ENCODE measurements around the gene PRR7. TPM values are rescaled to one million over a fixed set of nuclear protein-coding genes. Genes with fewer than 3 reads are reported as not detected.
"Not testable (repeated sequence)": the region's sequence is repeated elsewhere in the genome, so short reads cannot be mapped to it uniquely, and the experiment has no call there.

The PRR7 gene
- total RNA-seq, 2 donors from 2014 or later, result 0.90 to 1.1 TPM

DNA sequence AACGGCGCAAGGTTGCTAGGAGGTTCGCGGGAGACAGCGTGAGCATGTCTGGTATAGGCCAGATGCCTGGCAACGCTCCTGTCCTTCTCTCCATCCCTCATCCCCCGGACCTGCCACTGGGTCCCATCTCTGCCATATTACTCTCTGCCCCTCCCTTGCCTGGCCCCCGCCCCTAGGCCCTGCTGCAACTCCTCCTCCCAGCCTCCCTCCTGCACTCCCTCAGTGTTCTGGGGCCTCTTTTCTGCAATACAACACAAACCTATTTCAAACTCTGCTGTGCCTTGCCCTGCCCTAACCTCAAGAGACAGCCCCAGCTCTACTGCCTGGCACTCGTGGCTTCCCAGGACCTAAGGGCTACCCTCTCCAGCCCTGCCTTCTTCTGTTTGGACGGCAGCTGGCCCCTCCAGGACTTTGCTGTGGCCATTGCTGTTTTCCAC lies 35.8 kb downstream of the PRR7 start:
- TF ChIP-seq, protein P1, sequence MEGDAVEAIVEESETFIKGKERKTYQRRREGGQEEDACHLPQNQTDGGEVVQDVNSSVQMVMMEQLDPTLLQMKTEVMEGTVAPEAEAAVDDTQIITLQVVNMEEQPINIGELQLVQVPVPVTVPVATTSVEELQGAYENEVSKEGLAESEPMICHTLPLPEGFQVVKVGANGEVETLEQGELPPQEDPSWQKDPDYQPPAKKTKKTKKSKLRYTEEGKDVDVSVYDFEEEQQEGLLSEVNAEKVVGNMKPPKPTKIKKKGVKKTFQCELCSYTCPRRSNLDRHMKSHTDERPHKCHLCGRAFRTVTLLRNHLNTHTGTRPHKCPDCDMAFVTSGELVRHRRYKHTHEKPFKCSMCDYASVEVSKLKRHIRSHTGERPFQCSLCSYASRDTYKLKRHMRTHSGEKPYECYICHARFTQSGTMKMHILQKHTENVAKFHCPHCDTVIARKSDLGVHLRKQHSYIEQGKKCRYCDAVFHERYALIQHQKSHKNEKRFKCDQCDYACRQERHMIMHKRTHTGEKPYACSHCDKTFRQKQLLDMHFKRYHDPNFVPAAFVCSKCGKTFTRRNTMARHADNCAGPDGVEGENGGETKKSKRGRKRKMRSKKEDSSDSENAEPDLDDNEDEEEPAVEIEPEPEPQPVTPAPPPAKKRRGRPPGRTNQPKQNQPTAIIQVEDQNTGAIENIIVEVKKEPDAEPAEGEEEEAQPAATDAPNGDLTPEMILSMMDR (IDR thresholded peaks at IDR 0.05), result no peak

DNA sequence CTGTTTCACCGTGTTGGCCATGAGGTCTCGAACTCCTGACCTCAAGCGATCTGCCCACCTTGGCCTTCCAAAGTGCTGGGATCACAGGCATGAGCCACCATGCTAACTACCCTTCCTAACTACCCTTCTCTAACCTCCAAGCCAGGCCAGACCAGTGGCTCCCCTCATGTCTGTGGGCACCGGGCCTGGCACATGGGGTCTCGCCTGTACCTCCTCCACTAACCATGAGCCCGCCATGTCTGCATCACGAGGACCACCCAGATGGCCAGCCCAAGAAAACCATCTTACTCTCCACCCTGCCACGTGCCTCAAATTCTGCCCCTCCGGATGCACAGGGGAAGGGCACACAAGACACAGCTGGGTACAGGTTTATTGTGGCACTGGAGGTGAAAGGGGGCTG lies 36.4 kb downstream of the PRR7 start:
- Histone ChIP-seq H3K27ac (no peak overlapping the region), H3K9me3 (no peaks in the 10 kb centered on the region), H3K4me3 (no peak overlapping the region), H3K36me3 (peaks cover 34% of the 10 kb centered on the region), H3K27me3 (no peaks in the 10 kb centered on the region), H3K4me1 (peaks cover 0 to 32% of the 10 kb centered on the region in 2 donors)
- DNase-seq (ENCODE audit: low spot score), result no peak
- TF ChIP-seq, protein P1 (IDR thresholded peaks at IDR 0.05), result no peak

More for the DNA sequence above, 35.8 kb downstream of the PRR7 start:
- Histone ChIP-seq H3K9me3 (no peaks in the 10 kb centered on the region), H3K27me3 (no peaks in the 10 kb centered on the region), H3K36me3 (peaks cover 27% of the 10 kb centered on the region), H3K4me1 (peaks cover 0 to 36% of the 10 kb centered on the region in 2 donors), H3K27ac (no peak overlapping the region), H3K4me3 (no peak overlapping the region)
- no peak for DNase-seq (ENCODE audit: low spot score)

DNA sequence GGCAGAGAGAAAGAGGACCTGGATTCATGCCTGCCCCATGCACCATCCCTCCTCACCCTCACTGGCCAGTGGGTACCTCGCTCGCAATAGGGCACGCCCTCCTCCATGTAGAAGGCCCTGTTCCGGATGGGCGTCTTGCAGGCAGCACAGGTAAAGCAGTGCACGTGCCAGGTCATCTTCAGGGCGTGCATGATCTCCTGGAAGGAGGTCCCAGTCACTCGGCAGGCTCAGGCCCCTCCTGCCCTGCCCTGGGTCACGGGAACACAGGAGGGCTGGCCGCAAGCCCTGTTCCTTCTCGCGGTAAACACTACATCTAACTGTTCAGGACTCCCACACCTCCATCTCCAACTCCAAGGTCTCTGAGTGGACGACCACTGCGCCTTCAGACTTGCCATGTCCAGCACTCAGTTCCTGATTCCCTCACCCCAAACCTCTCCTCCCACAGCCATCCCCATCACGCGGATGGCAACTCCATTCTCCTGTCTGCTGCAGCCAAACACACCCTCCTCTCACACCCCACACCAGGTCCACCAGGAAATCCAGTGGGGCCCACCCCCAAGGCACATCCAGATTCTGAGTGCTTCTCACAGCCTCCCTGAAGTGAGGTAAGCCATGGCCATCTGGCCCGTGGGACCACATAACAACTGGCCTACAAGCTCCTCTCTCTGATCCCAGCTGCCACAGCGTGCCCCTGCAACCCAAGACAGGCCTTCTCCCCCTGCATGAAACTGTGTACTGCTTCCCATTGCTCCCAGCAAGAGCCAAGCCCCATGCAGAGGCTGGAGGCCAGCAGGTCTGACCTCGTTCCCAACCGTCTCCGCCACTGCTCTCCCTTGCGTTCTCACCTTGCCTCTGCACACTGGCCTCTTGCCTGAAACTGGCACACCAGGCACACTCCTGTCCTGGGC lies 37.6 kb downstream of the PRR7 start:
- Histone ChIP-seq H3K4me1 (peaks cover 0 to 19% of the 10 kb centered on the region in 2 donors), H3K36me3 (peaks cover 46% of the 10 kb centered on the region), H3K27me3 (no peaks in the 10 kb centered on the region), H3K4me3 (no peak overlapping the region), H3K9me3 (no peaks in the 10 kb centered on the region), H3K27ac (no peak overlapping the region)
- TF ChIP-seq, protein P1 (IDR thresholded peaks at IDR 0.05), result no peak
- no peak for DNase-seq (ENCODE audit: low spot score)

DNA sequence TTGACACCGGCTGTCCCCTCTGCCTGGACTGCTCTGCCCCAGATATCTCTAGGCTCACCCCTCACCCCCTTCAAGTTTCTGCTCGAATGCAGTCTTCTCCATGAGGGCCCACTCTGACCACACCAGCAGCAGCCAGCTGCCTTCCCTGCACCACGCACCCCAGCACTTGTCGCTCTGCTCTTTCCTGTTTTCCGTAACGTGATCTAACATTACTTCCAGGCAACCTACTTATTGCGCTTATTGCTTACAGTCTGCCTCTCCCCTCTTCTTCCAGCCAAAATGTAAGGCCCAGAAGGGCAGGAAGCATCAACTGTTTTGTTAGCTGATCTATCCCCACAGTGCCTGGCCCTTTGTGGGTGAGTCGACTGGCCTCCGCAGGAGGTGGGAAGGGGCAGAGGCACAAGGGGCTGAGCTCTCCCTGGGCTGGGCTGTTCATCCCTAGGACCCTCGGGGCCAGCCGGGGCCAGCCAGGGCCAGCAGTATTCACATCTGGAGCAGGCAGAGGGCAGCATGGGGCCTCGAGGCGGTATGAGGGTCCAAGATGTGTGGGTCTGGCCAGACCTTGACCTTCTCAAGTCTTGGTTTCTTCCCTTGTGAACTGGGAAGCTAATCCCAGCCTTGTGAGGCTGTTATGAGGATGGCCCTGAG lies 38.4 kb downstream of the PRR7 start:
- TF ChIP-seq, protein P1 (IDR thresholded peaks at IDR 0.05), result no peak
- H3K4me3 ChIP-seq, result no peak overlapping the region
- no peak for DNase-seq (ENCODE audit: low spot score)
- no peak overlapping the region for H3K27ac ChIP-seq
- H3K36me3 ChIP-seq, result peaks cover 54% of the 10 kb centered on the region
- H3K9me3 ChIP-seq, result no peaks in the 10 kb centered on the region
- no peaks in the 10 kb centered on the region for H3K27me3 ChIP-seq
- H3K4me1 ChIP-seq, result peaks cover 0 to 12% of the 10 kb centered on the region in 2 donors

DNA sequence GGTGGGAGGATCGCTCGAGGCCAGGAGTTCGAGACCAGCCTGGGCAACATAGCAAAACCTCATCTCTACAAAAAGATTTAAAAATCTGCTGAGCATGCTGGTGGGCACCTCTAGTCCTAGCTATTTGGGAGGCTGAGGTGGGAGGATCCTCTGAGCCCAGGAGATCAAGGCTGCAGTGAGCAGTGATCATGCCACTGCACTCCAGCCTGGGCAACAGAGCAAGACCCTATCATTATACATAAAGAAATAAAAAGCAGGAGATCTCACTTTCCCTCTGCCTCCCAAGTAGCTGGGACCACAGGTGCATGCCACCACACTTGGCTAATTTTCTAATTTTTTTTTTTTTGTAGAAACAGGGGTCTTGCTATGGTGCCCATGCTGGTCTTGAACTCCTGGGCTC lies 39.1 kb downstream of the PRR7 start:
- not testable (repeated sequence) for H3K4me1 ChIP-seq, H3K27ac ChIP-seq

DNA sequence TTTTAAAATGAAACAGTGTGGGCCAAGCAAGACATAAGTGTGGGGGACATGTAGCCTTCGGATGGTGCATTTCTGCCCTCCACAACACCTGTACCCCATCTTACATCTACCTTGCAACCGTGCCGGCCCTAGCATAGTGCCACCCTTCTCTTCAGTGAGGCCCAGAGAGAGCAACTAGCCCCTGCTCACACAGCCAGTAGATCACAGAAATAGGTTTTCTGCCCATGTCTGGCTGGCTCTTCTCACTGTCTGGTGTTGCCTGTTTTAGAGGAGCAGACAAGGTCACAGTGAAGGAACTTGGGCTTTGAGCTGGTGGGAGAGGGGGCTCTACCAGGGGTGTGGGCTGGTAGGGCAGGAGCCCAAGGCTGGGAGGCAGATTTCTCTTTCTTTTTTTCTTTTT lies 39.6 kb downstream of the PRR7 start:
- H3K4me1 ChIP-seq, result peaks cover 0 to 10% of the 10 kb centered on the region in 2 donors
- no peaks in the 10 kb centered on the region for H3K27me3 ChIP-seq
- TF ChIP-seq, protein P1 (IDR thresholded peaks at IDR 0.05), result no peak
- no peaks in the 10 kb centered on the region for H3K9me3 ChIP-seq
- no peak for DNase-seq (ENCODE audit: low spot score)
- no peak overlapping the region for H3K4me3 ChIP-seq
- peaks cover 66% of the 10 kb centered on the region for H3K36me3 ChIP-seq
- no peak overlapping the region for H3K27ac ChIP-seq

More for the DNA sequence above, 39.1 kb downstream of the PRR7 start:
- not testable (repeated sequence) for H3K4me3 ChIP-seq; H3K9me3 ChIP-seq; DNase-seq (ENCODE audit: low spot score); H3K27me3 ChIP-seq
- peaks cover 61% of the 10 kb centered on the region for H3K36me3 ChIP-seq

Measured in right atrium auricular region (tissue), 2 donors.